Activated CD8-positive, alpha-beta memory T cell treated with anti-CD3 and anti-CD28 coated beads, Interleukin-2, amount 10 ng/mL, durations not matched to agents 7 days and 5 days (primary cell): ENCODE measurements around the gene AQP5. TPM values are rescaled to one million over a fixed set of nuclear protein-coding genes. Genes with fewer than 3 reads are reported as not detected.

Experiments
- ATAC-seq: fragments of 150-1000 bp; cut with Tn5 transposase; one replicate; pipeline ENCODE4 v1.10.0; 2021; ENCODE audit warnings: moderate library complexity
- CTCF ChIA-PET: fragments of 350-600 bp; sonication (Branson Sonifier 250); formaldehyde crosslinking; loops from one replicate; lab custom pipeline; 2021; ENCODE audit warnings: antibody characterized with exemption; lab: Charles Lee
- DNase-seq: peaks from one replicate; pipeline ENCODE4 v3.0.0-alpha.2; 2020
- H3K27ac Mint-ChIP-seq: one replicate; pipeline ENCODE4 v1.8.0; 2021; ENCODE audit warnings: mild to moderate bottlenecking, mixed read lengths
- H3K27me3 Mint-ChIP-seq: one replicate; pipeline ENCODE4 v1.8.0; 2021; ENCODE audit warnings: mixed read lengths
- H3K36me3 Mint-ChIP-seq: one replicate; pipeline ENCODE4 v1.8.0; 2021; ENCODE audit warnings: mild to moderate bottlenecking, mixed read lengths
- H3K4me1 Mint-ChIP-seq: one replicate; pipeline ENCODE4 v1.8.0; 2021; ENCODE audit warnings: mixed read lengths
- H3K4me3 Mint-ChIP-seq: one replicate; pipeline ENCODE4 v1.8.0; 2021; ENCODE audit warnings: mild to moderate bottlenecking, moderate library complexity, mixed read lengths
- H3K9me3 Mint-ChIP-seq: one replicate; pipeline ENCODE4 v1.8.0; 2022; ENCODE audit warnings: low read depth, mixed read lengths
- total RNA-seq, 2 experiments: library from RNA; stranded (reverse); gene quantifications; one replicate each; pipeline ENCODE4 v1.2.3, GENCODE V29; 2021

AQP5 gene
- total RNA-seq, 2 experiments from 2014 or later, result not detected

DNA sequence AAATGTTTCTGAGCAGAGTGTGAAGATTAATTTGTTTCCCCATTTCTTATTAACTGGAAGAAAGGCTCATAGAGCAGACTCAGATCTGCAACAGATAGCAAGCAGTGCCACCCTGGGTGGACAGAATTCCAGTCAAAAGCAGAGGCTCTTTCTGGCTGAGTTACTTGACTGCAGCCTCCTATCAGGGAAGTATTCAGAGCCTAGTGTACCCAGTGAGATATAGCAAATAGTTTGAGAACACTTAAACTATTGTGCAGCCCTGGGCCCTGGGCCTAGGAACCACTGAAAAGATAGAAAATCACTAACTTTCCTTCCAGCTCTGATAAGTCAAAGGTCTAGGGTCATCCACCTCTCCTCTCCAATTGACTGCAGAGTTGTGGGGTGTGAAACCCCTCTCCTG, 22.4 kb upstream of the AQP5 start:
- H3K27ac Mint-ChIP-seq, result no peak overlapping the region
- no peaks in the 10 kb centered on the region for H3K36me3 Mint-ChIP-seq
- no peaks in the 10 kb centered on the region for H3K9me3 Mint-ChIP-seq
- ATAC-seq (no peak), DNase-seq (no peak)
- CTCF ChIA-PET, result interaction anchor here (2.1 kb wide), 1 partner anchor 28 kb away, joined by 6 read pairs; no protein-coding TSS in a partner anchor
- H3K27me3 Mint-ChIP-seq, result peaks cover 16% of the 10 kb centered on the region
- peaks cover 7% of the 10 kb centered on the region for H3K4me1 Mint-ChIP-seq
- no peak overlapping the region for H3K4me3 Mint-ChIP-seq

DNA sequence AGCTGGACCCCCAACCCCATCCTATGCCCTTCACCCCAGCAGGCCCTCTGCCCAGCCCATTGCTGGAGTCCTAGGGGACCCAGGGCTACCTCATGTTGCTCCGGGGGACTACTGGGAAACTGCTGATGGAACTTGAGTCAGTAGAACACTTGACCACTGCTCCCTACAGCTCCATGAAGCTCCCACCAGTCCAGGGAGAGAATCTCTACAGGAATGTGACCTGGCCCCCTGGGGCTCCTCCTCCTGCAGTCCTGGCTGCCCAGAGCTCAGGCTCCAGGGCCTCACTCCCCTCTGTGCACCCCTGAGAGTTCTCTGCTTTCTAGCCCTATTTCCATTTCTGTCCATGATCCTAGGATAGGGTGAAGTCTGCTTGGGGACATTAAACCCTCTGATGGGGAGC, 22.0 kb upstream of the AQP5 start:
- ATAC-seq, result no peak
- Mint-ChIP-seq H3K36me3 (no peaks in the 10 kb centered on the region), H3K27me3 (peaks cover 12% of the 10 kb centered on the region), H3K4me1 (peaks cover 7% of the 10 kb centered on the region), H3K27ac (no peak overlapping the region), H3K4me3 (no peak overlapping the region), H3K9me3 (no peaks in the 10 kb centered on the region)
- CTCF ChIA-PET, result interaction anchor here (2.1 kb wide), 1 partner anchor 27 kb away, joined by 6 read pairs; no protein-coding TSS in a partner anchor
- DNase-seq, result no peak

DNA sequence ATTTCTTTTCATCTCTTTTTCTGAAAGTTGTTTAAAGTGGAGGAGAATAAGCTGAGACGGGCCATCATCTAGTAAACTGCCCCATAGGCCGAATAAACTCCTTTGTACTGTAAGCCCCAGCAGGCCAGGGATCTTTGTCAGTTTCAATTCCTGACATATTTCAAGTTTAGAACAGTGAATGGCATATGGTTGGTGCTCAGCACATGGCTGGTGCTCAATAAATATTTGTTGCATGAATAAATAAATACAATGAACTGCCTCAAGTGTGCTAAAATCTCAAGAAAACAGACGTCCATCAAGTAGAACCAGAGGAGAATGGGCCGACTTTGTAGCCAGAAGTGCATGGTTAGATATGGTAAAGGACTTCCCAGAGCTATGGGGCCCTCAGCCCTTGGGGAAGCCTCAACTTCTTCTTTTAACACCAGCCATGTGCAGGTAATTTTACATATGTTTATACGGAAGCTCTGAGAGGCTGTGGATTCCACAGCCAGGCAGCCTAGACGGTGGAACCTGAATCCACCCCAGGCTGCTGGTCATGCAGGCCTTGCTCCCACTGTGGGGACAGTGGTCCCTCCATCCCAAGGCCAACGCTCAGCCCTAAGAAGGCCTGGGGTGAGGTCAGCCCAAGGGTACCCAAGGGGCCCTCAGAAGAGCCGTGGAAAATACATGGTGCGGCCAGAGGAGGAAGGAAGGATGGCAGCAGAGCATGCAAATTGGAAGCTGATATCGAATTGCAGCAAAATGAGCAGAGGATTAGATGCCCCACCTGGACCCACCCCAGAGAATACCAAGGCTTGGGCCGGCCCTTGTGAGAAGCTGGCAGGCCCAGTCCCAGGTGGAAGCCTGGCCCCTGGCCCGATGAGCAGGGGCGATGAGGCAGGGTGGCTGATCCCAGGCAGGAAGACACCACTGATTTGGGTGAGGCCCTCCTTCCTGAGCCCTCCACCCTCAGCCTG, 19.8 kb upstream of the AQP5 start:
- CTCF ChIA-PET, result interaction anchor here (1.0 to 2.4 kb wide), 2 partner anchors 26 to 200 kb away, joined by 3 to 13 read pairs; partner anchors contain the start of gene TMBIM6

DNA sequence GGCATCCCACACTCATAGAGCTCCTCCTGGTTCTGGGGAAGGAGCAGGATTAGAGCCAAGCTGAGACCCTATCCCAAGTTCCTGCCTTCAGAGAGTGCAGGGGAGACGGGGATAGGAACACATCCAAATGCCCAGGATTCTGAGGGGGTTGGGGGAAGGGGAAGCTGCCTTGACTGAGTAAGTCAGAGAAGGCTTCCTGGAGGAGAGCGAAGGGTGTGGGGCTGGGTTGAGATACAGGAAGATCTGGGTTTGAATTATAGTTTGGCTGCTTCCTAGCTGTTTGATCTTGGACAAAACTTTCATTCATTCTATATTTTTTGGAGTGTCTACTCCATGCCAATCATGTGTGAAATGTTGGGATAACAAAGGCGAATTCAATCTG, 19.2 kb upstream of the AQP5 start:
- CTCF ChIA-PET, result interaction anchor here (1.0 to 2.4 kb wide), 2 partner anchors 25 to 201 kb away, joined by 3 to 13 read pairs; partner anchors contain the start of gene TMBIM6
- no peak overlapping the region for H3K4me3 Mint-ChIP-seq
- peaks cover 25% of the 10 kb centered on the region for H3K4me1 Mint-ChIP-seq
- H3K9me3 Mint-ChIP-seq, result no peaks in the 10 kb centered on the region
- no peak overlapping the region for H3K27ac Mint-ChIP-seq
- no peaks in the 10 kb centered on the region for H3K27me3 Mint-ChIP-seq
- H3K36me3 Mint-ChIP-seq, result no peaks in the 10 kb centered on the region
- ATAC-seq (no peak), DNase-seq (no peak)

More for the DNA sequence above, 19.8 kb upstream of the AQP5 start:
- Mint-ChIP-seq H3K27ac (no peak overlapping the region), H3K9me3 (no peaks in the 10 kb centered on the region), H3K36me3 (no peaks in the 10 kb centered on the region), H3K4me1 (peaks cover 25% of the 10 kb centered on the region), H3K4me3 (no peak overlapping the region), H3K27me3 (peaks cover 2% of the 10 kb centered on the region)
- DNase-seq, result no peak
- no peak for ATAC-seq

DNA sequence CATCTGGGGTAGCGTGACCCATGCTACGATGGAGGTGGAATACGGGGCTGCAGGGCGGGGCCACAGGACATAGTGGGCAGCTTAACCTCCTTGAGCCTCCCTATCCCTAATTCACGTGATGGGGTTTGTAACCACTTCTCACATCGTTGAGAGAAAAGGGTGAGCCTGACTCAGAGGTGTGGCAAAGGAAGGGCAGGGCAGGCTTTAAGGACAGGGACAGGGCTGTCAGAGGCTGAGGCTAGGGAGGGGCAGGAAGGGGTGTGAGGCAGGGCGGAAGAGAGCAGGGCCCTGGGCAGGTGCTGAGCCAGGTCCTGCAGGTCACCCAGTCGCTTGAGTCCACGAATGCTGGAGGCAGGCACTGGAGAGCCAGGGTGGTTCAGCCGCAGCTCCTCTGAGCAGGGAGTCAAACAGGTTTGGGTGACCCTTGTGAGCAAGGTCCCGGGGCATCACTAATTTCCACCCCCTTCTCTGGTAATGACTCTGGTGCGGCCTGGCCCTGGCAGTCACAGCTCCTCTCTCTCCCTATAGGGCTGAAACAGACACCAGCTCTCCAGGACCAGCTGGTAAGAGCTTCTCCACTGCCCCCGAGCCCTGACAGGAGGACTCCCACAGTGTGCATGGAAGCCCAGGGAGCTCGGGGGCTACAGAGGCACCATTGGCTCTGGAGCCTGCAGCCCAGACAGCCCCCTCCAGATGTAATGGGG, 18.6 kb upstream of the AQP5 start:
- H3K4me3 Mint-ChIP-seq, result no peak overlapping the region
- DNase-seq, result no peak

DNA sequence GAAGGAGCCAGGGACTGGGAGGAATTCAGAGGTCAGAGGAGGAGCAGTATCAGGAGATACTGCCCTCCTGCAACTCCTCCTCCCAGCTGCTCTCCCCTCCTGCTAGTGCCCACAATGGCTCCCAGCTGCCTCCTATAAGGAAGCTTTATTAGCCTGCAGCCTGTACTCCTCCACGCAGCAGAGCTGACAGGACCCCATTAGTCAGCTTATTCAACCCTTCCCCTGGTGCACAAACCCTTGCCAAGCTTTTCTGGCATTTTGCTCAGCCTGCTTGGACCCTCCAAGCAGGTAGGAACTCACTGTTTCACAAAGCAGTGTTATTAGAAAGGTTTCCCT, 18.1 kb upstream of the AQP5 start:
- CTCF ChIA-PET, result interaction anchor here (0.9 to 2.4 kb wide), 2 partner anchors 24 to 232 kb away, joined by 3 to 13 read pairs; no protein-coding TSS in a partner anchor
- Mint-ChIP-seq H3K27me3 (no peaks in the 10 kb centered on the region), H3K36me3 (no peaks in the 10 kb centered on the region), H3K4me3 (no peak overlapping the region), H3K27ac (no peak overlapping the region), H3K4me1 (peaks cover 25% of the 10 kb centered on the region), H3K9me3 (no peaks in the 10 kb centered on the region)
- DNase-seq (no peak), ATAC-seq (no peak)

More for the DNA sequence above, 18.6 kb upstream of the AQP5 start:
- H3K9me3 Mint-ChIP-seq, result no peaks in the 10 kb centered on the region
- CTCF ChIA-PET, result interaction anchor here (0.9 to 2.4 kb wide), 2 partner anchors 24 to 233 kb away, joined by 3 to 13 read pairs; no protein-coding TSS in a partner anchor
- peaks cover 25% of the 10 kb centered on the region for H3K4me1 Mint-ChIP-seq
- ATAC-seq, result no peak
- H3K27ac Mint-ChIP-seq, result no peak overlapping the region
- no peaks in the 10 kb centered on the region for H3K27me3 Mint-ChIP-seq
- no peaks in the 10 kb centered on the region for H3K36me3 Mint-ChIP-seq

DNA sequence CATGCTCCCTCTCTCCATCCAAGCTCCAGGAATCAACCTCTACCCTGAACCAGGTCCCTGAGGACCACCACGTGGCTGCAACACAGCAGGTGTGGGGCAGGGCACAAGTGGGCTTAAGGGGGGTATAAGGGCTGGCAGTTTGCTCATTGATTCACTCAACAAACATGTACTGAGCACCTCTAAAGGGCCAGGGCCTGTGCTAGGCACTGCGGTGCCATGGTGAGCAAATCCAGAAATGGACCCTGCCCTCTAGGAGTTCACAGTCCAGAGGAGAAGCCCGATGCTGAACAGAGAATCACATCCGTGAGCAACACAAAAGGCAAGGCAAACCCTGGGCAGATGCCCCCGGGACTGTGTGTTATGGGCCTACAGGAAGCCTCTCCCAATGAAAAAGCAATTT, 17.6 kb upstream of the AQP5 start:
- Mint-ChIP-seq H3K36me3 (no peaks in the 10 kb centered on the region), H3K4me1 (peaks cover 25% of the 10 kb centered on the region), H3K27ac (no peak overlapping the region), H3K9me3 (no peaks in the 10 kb centered on the region), H3K27me3 (no peaks in the 10 kb centered on the region), H3K4me3 (no peak overlapping the region)
- DNase-seq, result no peak
- CTCF ChIA-PET, result interaction anchor here (0.9 to 2.4 kb wide), 2 partner anchors 23 to 232 kb away, joined by 3 to 13 read pairs; no protein-coding TSS in a partner anchor
- ATAC-seq, result no peak

DNA sequence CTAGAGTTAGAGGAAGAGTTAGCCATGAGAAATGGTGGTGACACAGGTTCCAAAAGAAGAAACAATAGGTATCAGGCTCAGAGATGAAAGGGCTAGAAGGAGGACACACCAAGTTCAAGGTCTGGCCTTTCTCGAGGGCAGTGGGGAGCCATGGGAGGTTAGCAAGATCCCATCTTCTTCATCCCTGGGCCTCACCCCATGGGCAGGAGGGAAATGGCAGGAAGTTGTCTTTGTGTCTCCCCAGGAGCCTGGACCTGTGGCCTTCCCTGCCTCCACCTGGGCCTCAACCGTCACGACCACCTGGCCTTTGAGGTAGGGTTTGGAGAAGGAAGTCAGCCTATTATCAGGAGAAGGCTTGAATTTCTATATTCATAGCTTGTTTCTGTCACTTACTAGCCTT, 17.0 kb upstream of the AQP5 start:
- no peak for ATAC-seq
- peaks cover 25% of the 10 kb centered on the region for H3K4me1 Mint-ChIP-seq
- no peak overlapping the region for H3K27ac Mint-ChIP-seq
- no peaks in the 10 kb centered on the region for H3K9me3 Mint-ChIP-seq
- no peaks in the 10 kb centered on the region for H3K36me3 Mint-ChIP-seq
- no peaks in the 10 kb centered on the region for H3K27me3 Mint-ChIP-seq
- no peak overlapping the region for H3K4me3 Mint-ChIP-seq
- CTCF ChIA-PET, result interaction anchor here (0.9 to 6.7 kb wide), 19 partner anchors 10 to 203 kb away, joined by 3 to 92 read pairs (median 7); partner anchors contain the start of genes AQP5, COX14 and TMBIM6
- no peak for DNase-seq

DNA sequence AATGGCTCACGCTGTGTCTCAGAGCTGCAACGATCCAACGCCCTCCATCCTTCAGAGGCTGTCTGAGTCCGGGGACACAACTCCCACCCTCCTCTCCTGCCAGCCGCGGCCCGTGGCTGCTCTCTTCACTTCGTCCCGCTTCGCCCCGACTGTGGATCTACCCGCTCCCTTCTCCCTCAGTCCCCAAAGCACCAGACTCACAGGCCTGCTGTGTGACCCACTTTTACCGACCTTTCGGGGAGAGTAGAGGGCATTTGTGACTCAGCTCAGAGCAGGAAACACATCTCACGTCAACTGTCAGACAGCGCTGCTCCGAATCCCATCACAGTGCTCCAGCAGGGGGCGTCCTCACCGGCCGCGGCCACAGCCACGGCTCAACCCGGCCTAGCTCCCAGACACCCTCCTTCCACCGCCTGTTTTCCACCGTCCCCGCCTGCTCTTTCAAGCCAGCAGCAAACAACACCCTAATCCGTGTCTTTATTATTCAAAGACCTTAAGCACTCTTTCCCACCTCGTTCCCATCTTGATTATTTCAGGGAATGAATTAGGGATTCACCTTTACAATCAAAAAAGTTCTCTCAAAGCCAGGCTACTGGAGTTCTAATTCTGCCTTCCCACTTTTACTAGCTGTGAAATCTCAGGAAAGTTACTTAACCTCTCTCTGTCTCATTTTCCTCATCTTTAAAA, 16.1 kb upstream of the AQP5 start:
- peak; percentile 90 for DNase-seq
- CTCF ChIA-PET, result interaction anchor here (0.6 to 6.7 kb wide), 54 partner anchors 8 to 341 kb away, joined by 3 to 92 read pairs (median 4); partner anchors contain the start of genes AQP5, AQP6, COX14 and NCKAP5L
- Mint-ChIP-seq H3K4me1 (peaks cover 25% of the 10 kb centered on the region), H3K9me3 (no peaks in the 10 kb centered on the region), H3K27ac (peak overlapping the region; percentile 87), H3K27me3 (no peaks in the 10 kb centered on the region), H3K4me3 (peak overlapping the region; percentile 66), H3K36me3 (no peaks in the 10 kb centered on the region)
- ATAC-seq, result peak; percentile 99

DNA sequence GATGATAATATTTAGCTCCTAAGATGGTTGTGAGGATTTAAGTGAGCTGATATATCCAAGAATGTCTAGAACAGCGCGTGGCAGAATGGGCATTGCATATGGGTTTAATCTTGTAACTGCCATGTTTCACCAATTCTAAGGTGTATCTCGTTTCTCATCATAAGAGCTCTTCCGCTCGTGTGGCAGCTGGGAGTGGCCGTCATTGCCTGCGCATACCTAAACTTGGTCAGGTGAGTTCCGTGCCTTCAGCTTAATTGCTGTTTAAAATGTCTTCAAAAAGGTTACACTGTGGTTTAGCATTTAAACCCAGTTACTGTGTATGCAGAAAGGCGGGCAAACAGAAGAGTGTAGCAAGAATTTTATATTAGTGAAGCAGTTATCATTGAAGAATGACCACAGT, 15.6 kb upstream of the AQP5 start:
- Mint-ChIP-seq H3K36me3 (no peaks in the 10 kb centered on the region), H3K27me3 (no peaks in the 10 kb centered on the region), H3K4me3 (no peak overlapping the region), H3K9me3 (no peaks in the 10 kb centered on the region), H3K27ac (no peak overlapping the region), H3K4me1 (peaks cover 25% of the 10 kb centered on the region)
- ATAC-seq (no peak), DNase-seq (no peak)
- CTCF ChIA-PET, result interaction anchor here (0.8 to 6.7 kb wide), 45 partner anchors 9 to 341 kb away, joined by 3 to 92 read pairs (median 5); partner anchors contain the start of genes AQP5, AQP6, COX14 and RACGAP1

DNA sequence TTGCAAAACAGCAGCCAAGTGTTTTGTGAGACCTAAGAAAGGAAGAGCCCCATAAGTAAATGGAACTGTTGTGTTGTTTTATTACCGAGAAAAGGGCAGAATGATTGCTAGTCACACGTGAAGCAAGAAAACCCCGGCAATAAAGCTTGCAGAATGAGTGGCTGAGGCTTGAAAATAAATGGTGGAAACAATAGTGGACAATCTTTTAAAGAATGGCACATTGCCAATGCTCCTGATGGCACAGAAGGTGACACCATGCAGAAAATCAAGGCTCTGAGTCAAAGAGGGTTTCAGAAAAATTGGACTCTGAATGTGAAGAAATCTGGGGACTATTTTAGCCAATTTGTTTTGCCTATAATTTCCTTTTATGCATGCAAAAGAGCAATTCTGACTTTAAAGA, 15.2 kb upstream of the AQP5 start:
- no peak for DNase-seq
- Mint-ChIP-seq H3K4me3 (no peak overlapping the region), H3K27ac (no peak overlapping the region), H3K27me3 (no peaks in the 10 kb centered on the region), H3K9me3 (no peaks in the 10 kb centered on the region), H3K36me3 (no peaks in the 10 kb centered on the region), H3K4me1 (peaks cover 25% of the 10 kb centered on the region)
- CTCF ChIA-PET, result interaction anchor here (0.9 to 6.7 kb wide), 27 partner anchors 8 to 323 kb away, joined by 3 to 92 read pairs (median 5); partner anchors contain the start of genes AQP5, AQP6, COX14 and PRPF40B
- no peak for ATAC-seq

DNA sequence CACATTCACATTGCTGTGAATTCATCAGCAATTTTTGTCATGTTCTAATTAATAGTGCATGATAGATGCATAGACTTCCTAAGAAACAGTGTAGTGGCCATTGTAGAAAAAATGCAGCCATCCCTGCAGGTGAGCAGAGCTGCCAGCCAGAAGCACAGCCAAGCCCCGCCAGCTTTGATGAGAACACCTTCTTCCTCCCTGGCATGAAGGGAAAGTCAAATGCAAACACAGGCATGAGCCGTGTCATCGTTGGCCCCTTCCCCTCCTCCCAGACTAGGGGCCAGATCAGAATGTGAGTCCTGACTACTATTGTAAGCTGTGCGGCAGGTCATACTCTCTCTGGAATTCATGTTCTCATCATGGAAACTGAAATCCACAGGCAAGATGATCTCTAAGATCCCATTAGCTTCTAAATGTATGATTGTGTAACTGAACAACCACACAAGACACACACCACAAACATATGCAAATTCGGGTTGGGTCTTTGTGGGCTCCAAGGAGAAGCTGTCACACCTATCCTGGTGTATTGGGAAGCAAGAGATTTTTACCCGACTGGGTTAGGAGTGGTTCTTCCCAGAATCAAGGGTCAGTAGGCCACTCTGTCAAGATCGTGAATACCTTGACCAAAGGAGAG, 14.0 kb upstream of the AQP5 start:
- DNase-seq (no peak), ATAC-seq (no peak)
- Mint-ChIP-seq H3K27me3 (peaks cover under 1% of the 10 kb centered on the region), H3K27ac (no peak overlapping the region), H3K9me3 (no peaks in the 10 kb centered on the region), H3K36me3 (no peaks in the 10 kb centered on the region), H3K4me3 (no peak overlapping the region), H3K4me1 (peaks cover 22% of the 10 kb centered on the region)
- CTCF ChIA-PET, result interaction anchor here (1.1 to 6.7 kb wide), 4 partner anchors 12 to 324 kb away, joined by 3 to 92 read pairs (median 12); partner anchors contain the start of genes AQP5 and PRPF40B
